Measurements from ENCODE around the gene GAL3ST2. TPM values are rescaled to one million over a fixed set of nuclear protein-coding genes. Genes with fewer than 3 reads are reported as not detected.
A peak's percentile ranks its signal among the peaks of the same experiment; 100 is the strongest.
"Not testable (repeated sequence)": the region's sequence is repeated elsewhere in the genome, so short reads cannot be mapped to it uniquely, and the experiment has no call there.

GAL3ST2 gene
- total and polyA plus RNA-seq, 8 donors: 0.26 to 0.31 (median 0.29) TPM; not detected in 2

DNA sequence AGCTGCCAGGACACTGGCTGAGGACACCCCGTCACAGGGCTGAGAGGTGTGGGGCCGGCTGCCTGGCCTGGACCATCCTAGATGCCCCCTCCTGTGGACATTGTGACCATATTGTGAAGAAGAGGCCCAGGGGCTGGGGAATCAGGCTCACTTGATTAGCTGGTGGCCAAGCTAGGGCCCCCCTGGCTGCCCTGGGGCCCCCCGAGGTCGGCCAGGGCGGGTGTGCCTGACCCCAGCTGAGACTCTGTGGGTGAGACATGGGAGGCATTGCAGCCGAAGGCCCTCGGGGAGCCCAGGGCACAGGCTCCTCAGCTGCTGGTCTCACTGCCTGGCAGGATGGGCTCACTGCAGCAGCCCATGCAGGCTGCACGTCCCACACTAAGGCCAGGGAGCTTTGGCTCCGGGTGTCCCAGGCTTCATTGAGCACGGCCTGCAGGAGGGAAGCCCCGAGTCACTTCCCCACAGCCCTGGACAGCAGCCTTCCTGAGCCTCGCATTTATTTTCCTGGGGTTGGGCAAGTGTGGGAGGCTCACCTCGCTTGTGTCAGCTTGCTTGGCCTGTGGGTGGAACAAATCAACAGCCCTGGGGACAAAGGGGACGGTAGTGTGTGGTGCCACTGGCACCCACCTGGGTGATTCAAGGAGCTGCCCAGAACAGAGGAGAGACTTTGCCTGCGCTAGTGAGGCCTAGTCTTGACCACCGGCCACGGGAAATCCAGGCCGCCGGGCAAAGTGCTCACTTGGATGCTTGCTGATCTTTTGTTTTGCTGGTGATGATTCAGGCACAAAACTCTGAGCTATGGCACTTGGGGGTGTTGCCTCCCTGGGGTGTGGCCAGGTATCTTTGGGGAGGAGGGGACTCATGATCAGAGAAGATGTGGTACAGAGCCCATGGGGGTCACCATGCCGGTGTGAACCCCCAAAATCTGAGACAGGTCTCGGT, 1.3 kb downstream of the GAL3ST2 start:
- Histone ChIP-seq H3K27ac (no peak overlapping the region), H3K9me3 (peaks cover 0 to 19% of the 10 kb centered on the region in 2 donors), H3K36me3 (no peaks in the 10 kb centered on the region), H3K27me3 (peaks cover 0 to 50% of the 10 kb centered on the region in 2 donors), H3K4me3 (no peak overlapping the region), H3K4me1 (no peaks in the 10 kb centered on the region)
- TF ChIP-seq, protein P1, sequence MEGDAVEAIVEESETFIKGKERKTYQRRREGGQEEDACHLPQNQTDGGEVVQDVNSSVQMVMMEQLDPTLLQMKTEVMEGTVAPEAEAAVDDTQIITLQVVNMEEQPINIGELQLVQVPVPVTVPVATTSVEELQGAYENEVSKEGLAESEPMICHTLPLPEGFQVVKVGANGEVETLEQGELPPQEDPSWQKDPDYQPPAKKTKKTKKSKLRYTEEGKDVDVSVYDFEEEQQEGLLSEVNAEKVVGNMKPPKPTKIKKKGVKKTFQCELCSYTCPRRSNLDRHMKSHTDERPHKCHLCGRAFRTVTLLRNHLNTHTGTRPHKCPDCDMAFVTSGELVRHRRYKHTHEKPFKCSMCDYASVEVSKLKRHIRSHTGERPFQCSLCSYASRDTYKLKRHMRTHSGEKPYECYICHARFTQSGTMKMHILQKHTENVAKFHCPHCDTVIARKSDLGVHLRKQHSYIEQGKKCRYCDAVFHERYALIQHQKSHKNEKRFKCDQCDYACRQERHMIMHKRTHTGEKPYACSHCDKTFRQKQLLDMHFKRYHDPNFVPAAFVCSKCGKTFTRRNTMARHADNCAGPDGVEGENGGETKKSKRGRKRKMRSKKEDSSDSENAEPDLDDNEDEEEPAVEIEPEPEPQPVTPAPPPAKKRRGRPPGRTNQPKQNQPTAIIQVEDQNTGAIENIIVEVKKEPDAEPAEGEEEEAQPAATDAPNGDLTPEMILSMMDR (IDR thresholded peaks at IDR 0.05): no peak
- intact Hi-C loops (cut with DNase I): no loop called here
- no peak for ATAC-seq
- peak in 1 of 4 donors; percentile 67 for DNase-seq

- Histone ChIP-seq H3K4me3 (no peak overlapping the region), H3K4me1 (no peaks in the 10 kb centered on the region), H3K27ac (no peak overlapping the region), H3K27me3 (peaks cover 0 to 19% of the 10 kb centered on the region in 2 donors), H3K36me3 (no peaks in the 10 kb centered on the region), H3K9me3 (peaks cover 0 to 19% of the 10 kb centered on the region in 2 donors)
- intact Hi-C loops (cut with DNase I): no loop called here
- TF ChIP-seq, protein P1 (IDR thresholded peaks at IDR 0.05): no peak
- ATAC-seq: no peak
- no peak for DNase-seq
Observed at GRCh38 chr2:241780939-241781569, 4.4 kb downstream of the GAL3ST2 start.

- H3K36me3 ChIP-seq; DNase-seq; H3K27ac ChIP-seq; H3K27me3 ChIP-seq; intact Hi-C loops (cut with DNase I); H3K4me1 ChIP-seq; ATAC-seq; H3K4me3 ChIP-seq: not testable (repeated sequence)
- H3K9me3 ChIP-seq: peaks cover 0 to 19% of the 10 kb centered on the region in 2 donors
Observed at GRCh38 chr2:241782053-241782452, 5.4 kb downstream of the GAL3ST2 start.

DNA sequence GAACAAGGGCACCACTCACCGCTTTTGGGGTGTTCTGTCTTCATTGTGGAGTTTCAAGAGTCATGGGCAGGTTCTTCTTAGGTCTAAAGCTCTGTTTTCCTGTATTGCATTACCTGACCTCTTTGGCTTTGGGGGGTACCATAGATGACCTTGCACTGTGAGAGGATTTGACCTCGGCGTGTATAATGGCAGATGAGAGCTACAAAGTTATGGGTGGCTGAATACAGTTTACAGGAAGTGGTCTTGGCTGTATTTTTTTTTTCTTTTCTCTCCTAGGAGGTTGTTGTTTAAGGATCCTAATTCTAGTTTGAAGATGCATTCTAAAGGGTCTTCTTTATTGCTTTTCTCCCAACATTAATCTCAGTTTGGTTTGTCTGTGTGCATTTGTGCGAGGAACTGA, 11.5 kb downstream of the GAL3ST2 start:
- no peaks in the 10 kb centered on the region for H3K27me3 ChIP-seq
- no peaks in the 10 kb centered on the region for H3K36me3 ChIP-seq
- intact Hi-C loops (cut with DNase I): no loop called here
- no peak overlapping the region for H3K4me3 ChIP-seq
- no peak for ATAC-seq
- H3K4me1 ChIP-seq: no peaks in the 10 kb centered on the region
- H3K9me3 ChIP-seq: no peaks in the 10 kb centered on the region
- DNase-seq: no peak
- TF ChIP-seq, protein P1 (IDR thresholded peaks at IDR 0.05): no peak
- H3K27ac ChIP-seq: no peak overlapping the region

GRCh38 chr2:241788572-241788971, 11.9 kb downstream of the GAL3ST2 start:
- intact Hi-C loops (cut with DNase I): no loop called here
- ATAC-seq (no peak), DNase-seq (no peak)
- no peaks in the 10 kb centered on the region for H3K27me3 ChIP-seq
- H3K36me3 ChIP-seq: no peaks in the 10 kb centered on the region
- no peak overlapping the region for H3K27ac ChIP-seq
- TF ChIP-seq, protein P1 (IDR thresholded peaks at IDR 0.05): no peak
- H3K4me1 ChIP-seq: no peaks in the 10 kb centered on the region
- H3K4me3 ChIP-seq: no peak overlapping the region
- H3K9me3 ChIP-seq: no peaks in the 10 kb centered on the region

- H3K4me1 ChIP-seq; DNase-seq; H3K9me3 ChIP-seq; H3K36me3 ChIP-seq; ATAC-seq; intact Hi-C loops (cut with DNase I); H3K27me3 ChIP-seq; H3K27ac ChIP-seq; H3K4me3 ChIP-seq: not testable (repeated sequence)
Observed at GRCh38 chr2:241791385-241791784, 14.8 kb downstream of the GAL3ST2 start.

All from left lung (tissue), 10 donors.